GM10266 (cell line): ENCODE measurements around the gene ZNF385B.
"Not testable (repeated sequence)": the region's sequence is repeated elsewhere in the genome, so short reads cannot be mapped to it uniquely, and the experiment has no call there.

Experiments used
- DNase-seq: peaks from one replicate; pipeline ENCODE4 v3.0.0; 2012; ENCODE audit errors: extremely low spot score
- CTCF ChIP-seq: IDR thresholded peaks from 2 replicates; pipeline ENCODE4 v1.5.1; 2012; ENCODE audit warnings: mild to moderate bottlenecking, low read depth; ENCODE audit not compliant: control insufficient read depth, insufficient read depth; ENCODE audit errors: missing control alignments

Gene ZNF385B

GRCh38 chr2:179642462-179642861, 218.9 kb downstream of the ZNF385B start:
- no peak for TF ChIP-seq CTCF
- DNase-seq: no peak

- DNase-seq: no peak
- no peak for TF ChIP-seq CTCF
These were observed 224.4 kb downstream of the ZNF385B start for GRCh38 chr2:179636995-179637394.

GRCh38 chr2:179636100-179636980, 225.1 kb downstream of the ZNF385B start:
- DNase-seq: no peak
- no peak for TF ChIP-seq CTCF

- DNase-seq: not testable (repeated sequence)
These were observed 229.5 kb downstream of the ZNF385B start for GRCh38 chr2:179631769-179632385.

- not testable (repeated sequence) for DNase-seq
These were observed 231.6 kb downstream of the ZNF385B start for GRCh38 chr2:179629776-179630175.

- no peak for DNase-seq
- no peak for TF ChIP-seq CTCF
These were observed 235.2 kb downstream of the ZNF385B start for GRCh38 chr2:179626261-179626660.

GRCh38 chr2:179622635-179623300, 238.6 kb downstream of the ZNF385B start:
- no peak for DNase-seq
- no peak for TF ChIP-seq CTCF

GRCh38 chr2:179622112-179622511, 239.3 kb downstream of the ZNF385B start:
- DNase-seq: no peak
- TF ChIP-seq CTCF: no peak
